Measurements from ENCODE around the gene TTLL1. TPM values are rescaled to one million over a fixed set of nuclear protein-coding genes. Genes with fewer than 3 reads are reported as not detected.

Gene TTLL1
- total RNA-seq, 1 experiment from 2014 or later, result 4.6 TPM

- H3K27ac ChIP-seq (ENCODE audit: low read length), result no peak overlapping the region
- H3K4me3 ChIP-seq (ENCODE audit: low read depth in 2 of 2, low read length in 2 of 2), result no peak overlapping the region
- no peaks in the 10 kb centered on the region for H3K36me3 ChIP-seq (ENCODE audit: control insufficient read depth, insufficient read depth, low read length)
- DNase-seq (ENCODE audit: low read depth, low spot score) (no peak), ATAC-seq (0 out of 2 replicates have a peak, but pooled peaks have one; percentile 35)
- H3K9me3 ChIP-seq (ENCODE audit: control insufficient read depth, insufficient read depth, low read depth, low read length), result no peaks in the 10 kb centered on the region
- intact Hi-C loops (cut with micrococcal nuclease; ENCODE audit: unreplicated experiment) (no loop called here), in situ Hi-C loops (cut with HindIII; ENCODE audit: low pct_unique_long_range_greater_than_20kb, low sequenced_read_pairs) (no loop called here)
- TF ChIP-seq SIN3A (IDR thresholded peaks at IDR 0.05; ENCODE audit: borderline replicate concordance, insufficient read depth, low read depth, low read length), result no peak
- TF ChIP-seq, protein P1, sequence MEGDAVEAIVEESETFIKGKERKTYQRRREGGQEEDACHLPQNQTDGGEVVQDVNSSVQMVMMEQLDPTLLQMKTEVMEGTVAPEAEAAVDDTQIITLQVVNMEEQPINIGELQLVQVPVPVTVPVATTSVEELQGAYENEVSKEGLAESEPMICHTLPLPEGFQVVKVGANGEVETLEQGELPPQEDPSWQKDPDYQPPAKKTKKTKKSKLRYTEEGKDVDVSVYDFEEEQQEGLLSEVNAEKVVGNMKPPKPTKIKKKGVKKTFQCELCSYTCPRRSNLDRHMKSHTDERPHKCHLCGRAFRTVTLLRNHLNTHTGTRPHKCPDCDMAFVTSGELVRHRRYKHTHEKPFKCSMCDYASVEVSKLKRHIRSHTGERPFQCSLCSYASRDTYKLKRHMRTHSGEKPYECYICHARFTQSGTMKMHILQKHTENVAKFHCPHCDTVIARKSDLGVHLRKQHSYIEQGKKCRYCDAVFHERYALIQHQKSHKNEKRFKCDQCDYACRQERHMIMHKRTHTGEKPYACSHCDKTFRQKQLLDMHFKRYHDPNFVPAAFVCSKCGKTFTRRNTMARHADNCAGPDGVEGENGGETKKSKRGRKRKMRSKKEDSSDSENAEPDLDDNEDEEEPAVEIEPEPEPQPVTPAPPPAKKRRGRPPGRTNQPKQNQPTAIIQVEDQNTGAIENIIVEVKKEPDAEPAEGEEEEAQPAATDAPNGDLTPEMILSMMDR (IDR thresholded peaks at IDR 0.05), result no peak
- ChIA-PET CTCF (no interaction called here), POLR2A (no interaction called here)
- BruUV-seq (replicated peaks), result no TSS peak
- H3K27me3 ChIP-seq (ENCODE audit: control insufficient read depth, insufficient read depth, low read length), result no peaks in the 10 kb centered on the region
- no peaks in the 10 kb centered on the region for H3K4me1 ChIP-seq (ENCODE audit: control insufficient read depth, insufficient read depth, low read length)
Measured at GRCh38 chr22:43118024-43118849, 29.0 kb upstream of the TTLL1 start.

DNA sequence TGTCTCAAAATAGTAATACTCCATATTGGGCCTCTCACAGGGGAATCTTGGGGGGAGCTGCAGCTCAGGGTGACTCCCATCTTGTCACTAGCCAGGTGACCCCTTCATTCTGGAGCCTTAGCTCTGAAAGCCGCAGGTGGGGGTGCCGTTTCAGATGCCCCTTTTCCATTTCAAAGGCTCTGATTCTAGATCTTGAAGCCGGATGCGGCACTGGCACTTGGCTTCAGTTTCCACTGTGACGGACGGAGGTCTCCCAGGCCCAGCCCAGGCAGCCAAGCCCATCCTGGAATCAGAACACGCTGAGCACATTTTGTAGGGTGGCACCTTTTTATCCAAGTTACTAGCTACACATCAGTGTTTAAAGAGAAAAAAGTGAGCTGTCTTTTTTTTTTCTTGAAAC, 27.7 kb upstream of the TTLL1 start:
- H3K36me3 ChIP-seq (ENCODE audit: control insufficient read depth, insufficient read depth, low read length), result no peaks in the 10 kb centered on the region
- ATAC-seq (no peak), DNase-seq (ENCODE audit: low read depth, low spot score) (no peak)
- intact Hi-C loops (cut with micrococcal nuclease; ENCODE audit: unreplicated experiment), result no loop called here
- H3K27me3 ChIP-seq (ENCODE audit: control insufficient read depth, insufficient read depth, low read length), result no peaks in the 10 kb centered on the region
- H3K4me3 ChIP-seq (ENCODE audit: low read depth in 2 of 2, low read length in 2 of 2), result no peak overlapping the region
- no peaks in the 10 kb centered on the region for H3K9me3 ChIP-seq (ENCODE audit: control insufficient read depth, insufficient read depth, low read depth, low read length)
- no peak for TF ChIP-seq SIN3A (IDR thresholded peaks at IDR 0.05; ENCODE audit: borderline replicate concordance, insufficient read depth, low read depth, low read length)
- no peaks in the 10 kb centered on the region for H3K4me1 ChIP-seq (ENCODE audit: control insufficient read depth, insufficient read depth, low read length)
- no TSS peak for BruUV-seq (replicated peaks)
- in situ Hi-C loops (cut with HindIII; ENCODE audit: low pct_unique_long_range_greater_than_20kb, low sequenced_read_pairs), result no loop called here
- ChIA-PET CTCF (interaction anchor here (0.6 kb wide), 2 partner anchors 156 to 508 kb away, joined by 4 to 8 read pairs; no protein-coding TSS in a partner anchor), POLR2A (no interaction called here)
- no peak overlapping the region for H3K27ac ChIP-seq (ENCODE audit: low read length)

DNA sequence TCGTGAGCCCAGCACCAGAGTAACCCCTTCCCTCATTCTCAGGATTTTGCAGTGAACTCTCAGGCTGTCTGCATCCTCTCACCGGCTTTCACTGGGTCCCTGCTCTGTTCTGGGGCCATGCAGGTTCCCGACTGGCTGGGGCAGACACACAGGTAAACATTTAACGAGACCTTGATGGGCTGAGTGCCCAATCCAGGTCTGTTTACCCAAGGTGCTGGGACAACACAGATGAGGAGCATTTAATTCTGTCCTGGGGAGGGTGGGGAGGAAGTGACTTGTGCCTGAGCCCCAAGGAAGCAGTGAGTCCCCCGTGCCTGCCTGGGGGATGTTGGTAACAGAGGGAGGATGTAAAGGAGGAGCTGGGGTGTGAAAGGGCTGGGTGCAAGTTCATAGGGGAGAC, 25.8 kb upstream of the TTLL1 start:
- no TSS peak for BruUV-seq (replicated peaks)
- DNase-seq (ENCODE audit: low read depth, low spot score), result no peak
- Histone ChIP-seq H3K36me3 (ENCODE audit: control insufficient read depth, insufficient read depth, low read length) (no peaks in the 10 kb centered on the region), H3K4me1 (ENCODE audit: control insufficient read depth, insufficient read depth, low read length) (no peaks in the 10 kb centered on the region), H3K9me3 (ENCODE audit: control insufficient read depth, insufficient read depth, low read depth, low read length) (no peaks in the 10 kb centered on the region), H3K4me3 (ENCODE audit: low read depth in 2 of 2, low read length in 2 of 2) (no peak overlapping the region), H3K27me3 (ENCODE audit: control insufficient read depth, insufficient read depth, low read length) (no peaks in the 10 kb centered on the region), H3K27ac (ENCODE audit: low read length) (no peak overlapping the region)
- intact Hi-C loops (cut with micrococcal nuclease; ENCODE audit: unreplicated experiment) (no loop called here), in situ Hi-C loops (cut with HindIII; ENCODE audit: low pct_unique_long_range_greater_than_20kb, low sequenced_read_pairs) (no loop called here)
- TF ChIP-seq TCF7L2 (IDR thresholded peaks at IDR 0.05; ENCODE audit: low read depth, low read length) (no peak), POLR2AphosphoS5 (IDR thresholded peaks at IDR 0.05; ENCODE audit: low read depth, low read length) (no peak), SIN3A (IDR thresholded peaks at IDR 0.05; ENCODE audit: borderline replicate concordance, insufficient read depth, low read depth, low read length) (no peak), REST (IDR thresholded peaks at IDR 0.05; ENCODE audit: insufficient read depth in 1 of 2, low read depth in 2 of 2, low read length in 1 of 2) (no peak)
- TF ChIP-seq, protein P1 (IDR thresholded peaks at IDR 0.05), result no peak
- no peak for ATAC-seq
- ChIA-PET POLR2A (no interaction called here), CTCF (no interaction called here)

Measured in Panc1 (cell line).